ENCODE measurements around the gene PRKD3. TPM values are rescaled to one million over a fixed set of nuclear protein-coding genes. Genes with fewer than 3 reads are reported as not detected.
"Not testable (repeated sequence)": the region's sequence is repeated elsewhere in the genome, so short reads cannot be mapped to it uniquely, and the experiment has no call there.

Gene PRKD3
- polyA plus RNA-seq, 4 donors, result 52.2 to 70.5 (median 56.9) TPM

GRCh38 chr2:37317746-37318145 lies 6.9 kb downstream of the PRKD3 start:
- no peak for DNase-seq (ENCODE audit: low read depth in 4 of 4, low spot score in 3 of 4)

DNA sequence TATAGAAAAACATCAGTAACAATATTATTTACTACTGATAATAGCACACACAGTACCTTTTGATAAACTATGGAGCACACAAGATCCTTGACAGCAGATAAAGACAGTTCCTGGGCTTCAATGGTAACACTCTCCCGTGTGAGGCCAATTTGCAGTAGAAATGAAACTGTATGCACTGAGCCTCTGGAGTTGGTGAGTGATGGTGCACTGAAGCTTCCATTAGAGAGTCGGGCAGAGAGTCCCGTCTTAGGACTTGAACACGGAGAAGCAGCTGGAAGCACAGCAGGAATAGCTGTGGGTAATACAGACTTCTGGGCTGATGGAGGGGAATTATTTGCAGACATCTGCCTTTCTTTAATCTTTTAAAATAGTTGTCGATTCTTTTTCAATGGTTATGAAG lies 8.5 kb downstream of the PRKD3 start:
- no peak for DNase-seq (ENCODE audit: low read depth in 4 of 4, low spot score in 3 of 4)

GRCh38 chr2:37315364-37315763 lies 9.3 kb downstream of the PRKD3 start:
- no peak for DNase-seq (ENCODE audit: low read depth in 4 of 4, low spot score in 3 of 4)

GRCh38 chr2:37307500-37307899 lies 17.1 kb downstream of the PRKD3 start:
- DNase-seq (ENCODE audit: low read depth in 4 of 4, low spot score in 3 of 4), result no peak

- DNase-seq (ENCODE audit: low read depth in 4 of 4, low spot score in 3 of 4), result no peak
Observed at GRCh38 chr2:37306024-37306423, 18.6 kb downstream of the PRKD3 start.

DNA sequence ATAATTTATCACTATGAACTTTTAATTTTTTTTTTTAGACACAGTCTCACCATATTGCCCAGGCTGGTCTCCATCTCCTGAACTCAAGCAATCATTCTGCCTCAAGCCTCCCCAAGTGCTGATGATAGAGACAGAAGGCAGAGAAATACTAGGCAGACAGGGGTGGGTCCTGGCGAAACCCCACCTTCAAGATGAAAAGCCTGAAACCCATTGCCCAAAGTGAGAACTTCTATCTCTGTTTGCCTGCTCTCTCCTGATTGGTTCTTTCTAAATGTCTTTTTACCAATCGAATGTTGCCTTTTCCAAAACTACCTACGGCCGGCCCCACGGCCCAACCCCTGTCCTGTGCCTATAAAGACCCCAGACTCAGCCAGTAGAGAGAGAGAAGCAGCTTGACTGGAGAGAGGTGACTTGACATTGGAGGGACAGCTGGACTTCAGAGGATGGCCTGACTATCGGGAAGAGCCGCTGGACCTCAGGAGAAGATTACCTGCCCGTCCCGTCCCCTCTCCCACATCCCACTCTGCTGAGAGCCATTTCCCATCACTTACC lies 21.9 kb downstream of the PRKD3 start:
- no peak for DNase-seq (ENCODE audit: low read depth in 4 of 4, low spot score in 3 of 4)

DNA sequence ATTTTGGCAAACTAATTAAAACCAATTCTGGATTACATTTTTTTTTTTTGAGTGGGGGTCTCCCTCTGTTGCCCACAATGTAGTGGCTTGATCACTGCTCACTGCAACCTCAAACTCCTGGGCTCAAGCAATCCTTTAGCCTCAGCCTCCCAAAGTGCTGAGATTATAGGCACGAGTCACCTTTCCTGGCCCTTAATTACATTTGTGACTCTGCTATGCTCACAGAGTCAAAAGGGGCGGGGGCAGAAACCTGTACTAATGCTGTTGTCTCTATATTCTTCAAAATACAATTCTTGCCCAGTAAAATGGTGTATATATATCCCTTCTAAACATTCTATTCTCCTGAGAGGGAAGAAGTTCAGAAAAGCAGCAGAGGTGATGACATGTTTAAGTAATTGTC lies 23.2 kb downstream of the PRKD3 start:
- no peak for DNase-seq (ENCODE audit: low read depth in 4 of 4, low spot score in 3 of 4)

GRCh38 chr2:37300578-37300977 lies 24.1 kb downstream of the PRKD3 start:
- DNase-seq (ENCODE audit: low read depth in 4 of 4, low spot score in 3 of 4), result no peak

GRCh38 chr2:37300146-37300545 lies 24.5 kb downstream of the PRKD3 start:
- no peak for DNase-seq (ENCODE audit: low read depth in 4 of 4, low spot score in 3 of 4)

DNA sequence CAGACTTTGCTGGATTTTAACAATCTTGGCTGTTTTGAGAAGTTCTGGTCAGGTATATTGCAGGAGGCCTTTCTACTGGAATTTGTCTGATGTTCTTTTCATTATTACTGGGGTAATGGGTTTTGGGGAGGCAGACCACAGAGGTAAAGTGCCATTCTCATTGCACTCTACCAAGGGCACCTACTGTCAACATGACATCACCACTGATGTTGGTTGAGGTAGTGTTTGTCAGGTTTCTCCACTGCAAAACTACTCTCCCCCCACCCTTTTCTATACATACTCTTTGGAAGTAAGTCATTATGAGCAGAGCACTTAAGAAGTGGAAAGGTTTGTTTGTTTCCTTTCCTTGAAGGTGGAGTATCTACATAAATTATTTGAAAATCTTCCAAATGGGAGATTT lies 27.0 kb downstream of the PRKD3 start:
- no peak for DNase-seq (ENCODE audit: low read depth in 4 of 4, low spot score in 3 of 4)

DNA sequence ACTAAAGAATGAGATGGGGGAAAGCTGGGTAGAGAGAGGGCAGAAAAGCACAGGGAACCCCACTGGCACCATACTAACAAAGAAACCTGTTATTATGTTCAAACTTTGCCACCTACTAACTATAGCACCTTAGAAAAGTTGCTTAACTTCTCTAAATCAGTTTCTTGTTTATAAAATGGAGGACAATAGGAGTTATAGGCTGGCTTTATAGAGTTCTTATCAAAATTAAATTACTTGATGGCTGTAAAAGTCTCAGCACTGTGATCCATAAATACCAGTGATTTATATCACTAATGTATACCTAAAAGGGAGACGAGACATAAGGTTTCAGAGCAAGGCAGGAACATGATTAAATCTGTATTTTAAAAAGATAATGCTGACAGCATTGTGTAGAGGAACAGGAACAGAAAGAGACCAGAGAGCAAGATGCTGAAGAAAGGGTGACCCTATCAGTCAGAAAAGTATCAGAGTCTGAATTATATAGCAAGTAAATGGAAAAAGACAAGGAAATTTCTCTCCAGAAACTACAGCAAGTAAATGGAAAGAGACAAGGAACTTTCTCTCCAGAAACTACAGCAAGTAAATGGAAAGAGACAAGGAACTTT lies 29.1 kb downstream of the PRKD3 start:
- DNase-seq (ENCODE audit: low read depth in 4 of 4, low spot score in 3 of 4), result no peak

DNA sequence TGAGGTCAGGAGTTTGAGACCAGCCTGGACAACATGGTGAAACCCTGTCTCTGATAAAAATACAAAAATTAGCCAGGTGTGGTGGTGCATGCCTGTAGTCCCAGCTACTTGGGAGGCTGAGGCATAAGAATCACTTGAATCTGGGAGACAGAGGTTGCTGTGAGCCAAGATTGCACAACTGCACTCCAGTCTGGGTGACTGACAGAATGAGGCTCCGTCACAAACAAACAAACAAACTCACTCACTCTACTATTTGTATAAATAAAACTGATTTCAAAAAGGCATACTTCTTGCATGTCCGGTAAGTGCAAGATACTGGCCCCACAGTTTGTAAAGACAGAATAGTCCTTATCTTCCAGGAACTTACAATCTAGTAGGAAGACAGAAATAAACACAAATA lies 29.8 kb downstream of the PRKD3 start:
- not testable (repeated sequence) for DNase-seq (ENCODE audit: low read depth in 4 of 4, low spot score in 3 of 4)

DNA sequence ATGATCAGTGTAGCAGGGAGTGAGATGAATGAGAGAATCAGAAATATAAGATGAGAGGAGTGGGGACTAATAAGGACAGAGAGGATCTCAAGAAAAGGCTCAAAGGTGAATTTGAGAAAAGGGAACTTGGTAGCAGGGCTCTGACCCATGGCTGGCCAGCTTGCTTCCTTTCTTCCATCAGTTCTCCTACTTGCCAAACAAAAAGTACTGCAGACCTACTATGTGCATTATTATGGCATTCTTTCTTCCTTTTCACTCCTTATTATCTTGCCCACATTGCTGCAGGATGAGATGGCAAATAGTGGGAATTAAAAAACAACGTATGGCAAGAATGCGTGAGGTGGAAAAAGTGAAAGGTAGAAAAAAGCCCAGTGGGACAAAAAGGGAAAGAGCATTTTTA lies 33.0 kb downstream of the PRKD3 start:
- no peak for DNase-seq (ENCODE audit: low read depth in 4 of 4, low spot score in 3 of 4)

DNA sequence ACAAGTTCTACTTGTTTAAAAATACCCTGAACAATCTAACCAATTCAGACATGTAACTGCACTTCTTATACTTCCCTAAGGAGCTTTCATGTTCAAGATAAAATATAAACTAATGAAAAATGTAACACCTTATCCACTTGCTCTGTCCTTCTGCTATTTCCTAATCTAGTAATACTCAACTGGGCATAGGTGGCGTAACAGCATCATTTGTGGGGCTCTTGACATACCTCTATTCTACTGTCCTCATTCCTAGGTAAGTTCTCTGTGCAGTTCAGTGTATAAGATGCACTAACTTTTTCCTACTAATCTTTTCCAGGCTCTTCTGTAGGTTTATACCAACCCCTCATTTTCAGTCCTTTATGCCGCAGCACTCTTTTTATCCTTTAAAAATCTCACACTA lies 36.7 kb downstream of the PRKD3 start:
- no peak for DNase-seq (ENCODE audit: low read depth in 4 of 4, low spot score in 3 of 4)

DNA sequence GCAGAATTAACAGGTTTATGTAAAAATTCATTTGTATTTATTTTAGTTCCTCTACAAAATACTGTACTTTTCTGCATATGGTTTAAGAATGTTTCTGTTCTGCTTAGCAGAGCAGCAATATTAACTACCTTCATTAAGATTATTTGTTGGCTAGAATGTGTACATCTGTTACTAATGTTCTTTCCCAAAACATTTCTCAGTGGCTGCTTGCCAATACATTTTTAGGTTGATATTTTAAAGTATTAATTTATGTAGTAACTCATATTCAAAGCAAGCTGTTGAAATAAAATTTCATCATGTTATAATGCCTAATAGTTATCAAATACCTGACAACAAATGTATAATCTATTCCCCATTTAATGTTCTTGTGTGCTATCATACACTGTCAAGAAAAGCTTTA lies 40.3 kb downstream of the PRKD3 start:
- DNase-seq (ENCODE audit: low read depth in 4 of 4, low spot score in 3 of 4), result no peak

- DNase-seq (ENCODE audit: low read depth in 4 of 4, low spot score in 3 of 4), result no peak
Observed at GRCh38 chr2:37283207-37283606, 41.4 kb downstream of the PRKD3 start.

- no peak for DNase-seq (ENCODE audit: low read depth in 4 of 4, low spot score in 3 of 4)
Observed at GRCh38 chr2:37282746-37283145, 41.9 kb downstream of the PRKD3 start.

DNA sequence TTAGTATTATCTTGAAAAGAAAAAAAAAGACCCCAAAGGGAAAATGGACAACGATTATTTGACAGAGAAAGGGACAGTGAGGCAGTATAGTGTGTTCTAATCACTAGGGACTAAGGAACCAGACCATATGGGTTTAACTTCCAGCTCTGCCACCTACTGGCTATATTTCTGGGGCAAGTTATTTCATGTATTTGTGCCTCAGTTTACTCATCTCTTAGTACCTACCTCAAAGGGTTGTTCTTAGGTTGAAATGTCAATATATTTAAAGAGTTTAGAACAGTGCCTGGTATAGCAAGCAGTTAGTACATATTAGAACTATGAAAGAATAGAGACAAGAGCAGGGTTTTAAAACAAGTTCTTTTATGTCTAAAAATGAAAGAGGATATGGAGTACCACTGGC lies 42.7 kb downstream of the PRKD3 start:
- no peak for DNase-seq (ENCODE audit: low read depth in 4 of 4, low spot score in 3 of 4)

DNA sequence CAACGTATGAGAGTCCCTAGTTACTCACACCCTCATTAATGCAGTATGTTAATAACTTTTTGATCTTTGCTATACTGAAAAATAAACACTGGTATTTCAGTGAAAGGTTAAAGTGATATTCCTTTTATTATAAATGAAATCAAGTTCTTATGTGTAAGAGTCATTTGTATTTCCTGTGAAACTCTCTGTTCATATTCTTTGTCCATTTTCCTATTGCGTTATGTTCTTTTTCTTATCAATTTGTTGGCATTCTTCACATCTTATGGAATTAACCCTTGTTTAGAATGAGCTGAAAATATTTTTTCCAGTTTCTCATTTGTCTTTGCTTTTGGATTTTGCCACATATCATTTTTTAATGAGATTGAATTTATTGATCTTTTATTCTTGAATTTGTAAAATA lies 48.3 kb downstream of the PRKD3 start:
- no peak for DNase-seq (ENCODE audit: low read depth in 4 of 4, low spot score in 3 of 4)

Data from left renal pelvis (tissue), 4 donors.